HFFc6 (cell line): Measurements from ENCODE around the gene ACOT8. TPM values are rescaled to one million over a fixed set of nuclear protein-coding genes. Genes with fewer than 3 reads are reported as not detected.
"Not testable (repeated sequence)": the region's sequence is repeated elsewhere in the genome, so short reads cannot be mapped to it uniquely, and the experiment has no call there.

ENCODE experiments used
- DNase-seq: peaks from one replicate; pipeline ENCODE4 v3.0.0-alpha.2; 2018
- H3K27ac Mint-ChIP-seq: 2 replicates; pipeline ENCODE4 v1.8.0; 2020; ENCODE audit warnings: mild to moderate bottlenecking, mixed read lengths
- H3K27me3 Mint-ChIP-seq: 2 replicates; pipeline ENCODE4 v1.8.0; 2021; ENCODE audit warnings: mild to moderate bottlenecking, moderate library complexity, mixed read lengths; ENCODE audit not compliant: insufficient read depth
- H3K36me3 Mint-ChIP-seq: 2 replicates; pipeline ENCODE4 v1.8.0; 2021; ENCODE audit warnings: low read depth, mixed read lengths
- H3K4me1 Mint-ChIP-seq: 2 replicates; pipeline ENCODE4 v1.8.0; 2020; ENCODE audit warnings: low read depth, mixed read lengths
- H3K4me3 Mint-ChIP-seq: 2 replicates; pipeline ENCODE4 v1.8.0; 2020; ENCODE audit warnings: mild to moderate bottlenecking, moderate library complexity, mixed read lengths
- H3K9me3 Mint-ChIP-seq: 2 replicates; pipeline ENCODE4 v1.8.0; 2020; ENCODE audit warnings: mild to moderate bottlenecking, mixed read lengths
- CTCF ChIP-seq: fragments of 200-600 bp; sonication (generic); IDR thresholded peaks from 2 replicates; pipeline ENCODE4 v1.5.0; 2021; ENCODE audit warnings: antibody characterized with exemption, mild to moderate bottlenecking
- long read RNA-seq: library from polyadenylated mRNA; unstranded; transcript quantifications from one replicate; pipeline ENCODE4 v2.0.0, GENCODE V29; 2019
- total RNA-seq, 6 experiments: library from RNA; stranded (reverse); fragmentation: NEBNext Ultra II Directional; extraction: Animal tissue kit (Norgen Biotek cat#: 25700); gene quantifications; 2 replicates in 1 of 6; 3 replicates in 5 of 6; pipeline ENCODE4 v1.2.3, GENCODE V29; 2021

Gene ACOT8
- total RNA-seq: 10 to 100 TPM; 24.2 to 31.2 (median 26.4) TPM
- long read RNA-seq, transcript ACOT8-201 (6 exons, 1,168 nt): major isoform, 33 of 50 reads
- long read RNA-seq, partial matches to known transcripts: 3 of 50 reads
- long read RNA-seq, other reads (novel, unspliced or antisense): 4 of 50 reads

- H3K4me3 Mint-ChIP-seq: peak within 1 kb of the TSS; percentile 94
- H3K36me3 Mint-ChIP-seq: peaks cover 20% of the 10 kb centered on the region
- peaks cover 3% of the 10 kb centered on the region; the same call in 1 of the 2 replicates for H3K27me3 Mint-ChIP-seq
- H3K4me1 Mint-ChIP-seq: peaks cover 42% of the 10 kb centered on the region
- DNase-seq: peak; percentile 100
- peak within 1 kb of the TSS; percentile 80 for H3K27ac Mint-ChIP-seq
- H3K9me3 Mint-ChIP-seq: no peaks in the 10 kb centered on the region; the same call in 1 of the 2 replicates
- TF ChIP-seq CTCF: no peak
These were observed at the start of gene ACOT8, which contains the start of gene ZSWIM3 for GRCh38 chr20:45857114-45857881. Gene ACOT8, minus strand, starts transcription at chr20:45857392. Its CDS starts 77 bp downstream, at chr20:45857315. Gene ZSWIM3, plus strand, starts transcription at chr20:45857614. Its CDS starts 212 bp downstream, at chr20:45857826.

GRCh38 chr20:45905505-45906079, 48.4 kb upstream of the ACOT8 start:
- DNase-seq: peak; percentile 94
- Mint-ChIP-seq H3K36me3 (peaks cover 2% of the 10 kb centered on the region), H3K27me3 (peaks cover 9% of the 10 kb centered on the region), H3K4me1 (peaks cover 23% of the 10 kb centered on the region), H3K4me3 (peak overlapping the region; percentile 46), H3K27ac (peak overlapping the region; percentile 85), H3K9me3 (no peaks in the 10 kb centered on the region)
- TF ChIP-seq CTCF: no peak

GRCh38 chr20:45904583-45905504, 47.7 kb upstream of the ACOT8 start:
- Mint-ChIP-seq H3K4me3 (peak overlapping the region; percentile 46), H3K9me3 (no peaks in the 10 kb centered on the region), H3K27ac (peak overlapping the region; percentile 85), H3K4me1 (peaks cover 20% of the 10 kb centered on the region), H3K27me3 (peaks cover 9% of the 10 kb centered on the region), H3K36me3 (no peaks in the 10 kb centered on the region)
- no peak for DNase-seq
- no peak for TF ChIP-seq CTCF

DNA sequence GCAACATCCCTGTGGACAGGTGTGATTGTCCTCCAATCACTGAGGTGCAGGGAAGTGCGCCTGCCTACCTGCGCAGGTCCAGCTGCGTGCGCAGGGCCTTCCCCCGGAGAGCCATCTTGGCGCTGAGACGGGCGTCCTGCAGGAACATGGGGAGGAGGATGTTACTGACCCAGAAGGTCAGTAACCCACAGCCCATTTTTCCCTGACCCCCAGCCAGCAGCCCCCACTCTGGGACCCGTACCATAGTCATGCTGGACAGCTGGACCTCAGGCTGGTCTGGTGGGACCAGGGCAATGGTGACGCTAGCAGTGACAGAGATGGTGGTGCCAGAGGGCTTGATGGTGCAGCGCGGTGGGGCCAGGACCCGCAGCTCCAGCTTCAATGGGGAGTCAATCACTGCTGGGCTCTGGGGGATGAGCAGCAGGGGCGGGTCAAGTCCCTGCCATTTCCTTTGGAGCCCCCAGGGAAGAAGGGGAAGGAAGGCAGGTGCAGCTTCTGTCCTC, 45.1 kb upstream of the ACOT8 start:
- Mint-ChIP-seq H3K36me3 (peaks cover 4% of the 10 kb centered on the region; the same call in 1 of the 2 replicates), H3K4me3 (no peak overlapping the region)

GRCh38 chr20:45901332-45901731, 44.1 kb upstream of the ACOT8 start:
- H3K36me3 Mint-ChIP-seq, H3K9me3 Mint-ChIP-seq, H3K27me3 Mint-ChIP-seq, H3K27ac Mint-ChIP-seq, DNase-seq, H3K4me3 Mint-ChIP-seq: not testable (repeated sequence)
- H3K4me1 Mint-ChIP-seq: peaks cover 18% of the 10 kb centered on the region

More for the DNA sequence above, 45.1 kb upstream of the ACOT8 start:
- peaks cover 7% of the 10 kb centered on the region for H3K27me3 Mint-ChIP-seq
- H3K9me3 Mint-ChIP-seq: no peaks in the 10 kb centered on the region
- no peak for TF ChIP-seq CTCF
- peaks cover 20% of the 10 kb centered on the region for H3K4me1 Mint-ChIP-seq
- H3K27ac Mint-ChIP-seq: no peak overlapping the region
- no peak for DNase-seq
